Urothelium cell line (cell line): ENCODE data around the gene SORCS3.
A peak's percentile ranks its signal among the peaks of the same experiment; 100 is the strongest.
"Not testable (repeated sequence)": the region's sequence is repeated elsewhere in the genome, so short reads cannot be mapped to it uniquely, and the experiment has no call there.

ENCODE experiments used
- DNase-seq: peaks from one replicate; pipeline ENCODE4 v3.0.0; 2011; ENCODE audit warnings: low spot score, mixed read lengths
- FAIRE-seq: peaks from 2 replicates; lab custom pipeline; 2011; peaks lifted over from hg19 to GRCh38; lab: Jason Lieb, UNC

The SORCS3 gene

DNA sequence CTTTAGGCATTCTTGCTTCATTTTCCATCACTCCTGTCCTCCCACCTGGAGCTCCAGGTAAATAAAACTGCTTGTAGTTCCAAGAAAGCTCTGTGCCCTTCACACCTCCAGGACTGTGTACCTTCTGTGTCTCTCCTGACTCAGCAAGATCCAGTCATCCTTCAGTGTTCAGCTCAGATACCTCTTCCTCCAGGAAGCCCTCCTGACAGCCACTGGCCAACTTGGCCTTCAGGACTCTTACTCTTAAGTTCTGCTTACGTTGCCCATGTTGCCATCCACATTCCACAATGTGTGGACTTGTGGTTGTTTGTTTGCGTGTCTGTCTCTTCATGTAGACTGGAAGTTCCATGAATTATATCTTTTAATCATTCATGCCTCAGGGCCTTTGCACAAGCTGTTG is 48.0 kb downstream of the SORCS3 start:
- no peak for DNase-seq
- no peak for FAIRE-seq

DNA sequence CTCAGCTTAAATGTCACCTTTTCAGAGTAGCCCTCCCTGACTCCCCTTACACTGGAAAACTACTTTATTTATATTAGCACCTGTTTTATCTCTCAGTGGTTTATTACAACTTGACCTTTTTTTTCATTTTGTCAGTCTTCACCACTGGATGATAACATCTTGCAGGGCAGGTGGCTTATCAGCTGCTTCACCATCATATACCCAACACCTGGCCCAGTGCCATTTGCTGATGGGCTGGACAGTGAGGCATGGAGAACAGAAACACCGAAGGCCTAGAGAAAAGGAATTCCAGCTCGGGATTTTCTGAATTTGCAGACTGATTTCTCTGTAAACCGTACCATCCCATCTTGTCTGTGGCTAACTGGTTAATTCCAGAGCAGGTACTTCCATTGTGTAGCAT is 48.5 kb downstream of the SORCS3 start:
- DNase-seq (no peak), FAIRE-seq (no peak)

DNA sequence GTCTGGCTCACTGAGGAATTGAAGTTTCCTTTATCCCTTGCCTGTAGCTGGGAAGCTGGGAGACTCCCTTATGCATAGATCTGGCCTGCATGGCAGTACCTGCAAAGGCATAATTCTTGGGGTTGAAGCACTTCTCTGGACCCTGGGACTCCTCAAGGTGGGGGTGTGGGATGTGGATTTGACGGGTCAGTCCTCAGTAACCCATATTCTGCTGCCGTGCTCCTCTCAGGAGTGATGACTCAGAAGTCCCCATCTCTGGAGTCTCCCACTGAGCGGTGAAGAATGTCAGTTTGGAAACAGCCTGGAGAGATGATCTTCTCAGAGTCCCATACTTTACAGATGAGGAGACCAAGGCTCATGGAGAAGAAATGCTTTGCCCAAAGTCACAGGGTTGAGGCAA is 49.0 kb downstream of the SORCS3 start:
- FAIRE-seq: no peak
- no peak for DNase-seq

DNA sequence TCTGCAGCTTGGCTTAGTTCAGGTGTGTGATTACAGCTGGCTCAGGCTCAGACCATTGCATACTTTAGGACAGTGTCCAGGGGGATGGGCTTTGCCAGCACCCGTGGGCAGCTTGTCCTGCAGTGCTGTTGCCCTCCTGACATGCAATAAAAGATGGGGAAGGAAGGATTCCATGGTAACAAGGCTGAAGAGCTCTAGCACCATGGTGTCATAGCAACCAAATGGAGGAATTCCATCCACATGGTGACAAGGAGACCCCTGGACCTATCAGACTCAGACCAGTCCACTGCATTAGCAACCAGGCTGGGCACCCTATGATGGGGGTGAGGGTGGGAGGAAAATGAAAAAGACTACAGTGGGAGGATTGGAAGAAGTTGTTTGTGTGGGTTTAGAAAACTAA is 49.9 kb downstream of the SORCS3 start:
- no peak for FAIRE-seq

DNA sequence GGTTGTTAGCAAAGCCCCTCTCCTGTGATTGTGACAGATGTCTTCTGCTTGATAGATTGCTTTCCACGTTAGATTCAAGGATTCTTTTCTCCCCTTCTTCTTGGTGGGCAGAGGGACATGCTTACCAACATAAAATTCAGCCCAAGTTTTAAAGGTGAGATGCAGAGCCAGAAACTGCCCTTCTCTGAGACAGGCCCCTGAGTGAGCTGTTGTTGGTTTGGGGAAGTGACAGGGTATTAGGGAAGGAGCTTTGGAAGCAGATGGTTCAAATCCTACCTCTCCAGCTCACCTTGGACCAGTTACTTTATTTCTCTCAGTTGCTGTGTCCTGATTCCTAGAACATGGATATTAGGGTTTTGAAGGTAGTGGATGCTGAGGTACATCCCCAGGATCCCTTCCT is 53.0 kb downstream of the SORCS3 start:
- no peak for DNase-seq
- no peak for FAIRE-seq

More for the DNA sequence above, 49.9 kb downstream of the SORCS3 start:
- no peak for DNase-seq

DNA sequence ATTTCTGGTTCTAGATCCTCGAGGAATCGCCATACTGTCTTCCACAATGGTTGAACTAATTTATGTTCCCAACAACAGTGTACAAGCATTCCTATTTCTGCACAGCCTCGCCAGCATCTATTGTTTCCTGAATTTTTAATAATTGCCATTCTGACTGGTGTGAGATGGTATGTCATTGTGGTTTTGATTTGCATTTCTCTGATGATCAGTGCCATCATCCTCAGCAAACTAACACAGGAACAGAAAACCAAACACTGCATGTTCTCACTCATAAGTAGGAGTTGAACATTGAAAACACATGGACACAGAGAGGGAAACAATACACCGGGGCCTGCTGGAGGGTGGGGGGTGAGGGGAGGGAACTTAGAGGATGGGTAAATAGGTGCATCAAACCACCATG is 62.2 kb downstream of the SORCS3 start:
- DNase-seq, FAIRE-seq: not testable (repeated sequence)

DNA sequence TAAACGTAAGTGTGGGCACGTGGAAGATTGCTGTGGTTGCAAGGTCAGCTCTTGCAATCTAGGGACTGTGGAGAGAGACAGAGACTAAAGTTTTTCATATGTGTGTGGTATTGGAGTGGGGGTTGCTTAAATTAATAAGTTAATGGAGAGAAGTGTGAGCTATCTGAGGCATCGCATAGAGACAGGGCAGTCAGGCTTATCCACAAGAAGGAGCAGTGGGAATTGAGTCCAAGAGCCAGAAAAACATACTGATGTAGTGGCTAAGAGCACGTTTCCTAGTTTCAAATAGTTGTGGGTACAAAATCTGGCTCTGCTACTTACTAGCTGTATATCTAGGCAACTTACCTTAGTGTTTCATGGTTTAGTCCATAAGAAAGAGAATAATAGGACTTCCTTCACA is 65.8 kb downstream of the SORCS3 start:
- no peak for FAIRE-seq
- no peak for DNase-seq

DNA sequence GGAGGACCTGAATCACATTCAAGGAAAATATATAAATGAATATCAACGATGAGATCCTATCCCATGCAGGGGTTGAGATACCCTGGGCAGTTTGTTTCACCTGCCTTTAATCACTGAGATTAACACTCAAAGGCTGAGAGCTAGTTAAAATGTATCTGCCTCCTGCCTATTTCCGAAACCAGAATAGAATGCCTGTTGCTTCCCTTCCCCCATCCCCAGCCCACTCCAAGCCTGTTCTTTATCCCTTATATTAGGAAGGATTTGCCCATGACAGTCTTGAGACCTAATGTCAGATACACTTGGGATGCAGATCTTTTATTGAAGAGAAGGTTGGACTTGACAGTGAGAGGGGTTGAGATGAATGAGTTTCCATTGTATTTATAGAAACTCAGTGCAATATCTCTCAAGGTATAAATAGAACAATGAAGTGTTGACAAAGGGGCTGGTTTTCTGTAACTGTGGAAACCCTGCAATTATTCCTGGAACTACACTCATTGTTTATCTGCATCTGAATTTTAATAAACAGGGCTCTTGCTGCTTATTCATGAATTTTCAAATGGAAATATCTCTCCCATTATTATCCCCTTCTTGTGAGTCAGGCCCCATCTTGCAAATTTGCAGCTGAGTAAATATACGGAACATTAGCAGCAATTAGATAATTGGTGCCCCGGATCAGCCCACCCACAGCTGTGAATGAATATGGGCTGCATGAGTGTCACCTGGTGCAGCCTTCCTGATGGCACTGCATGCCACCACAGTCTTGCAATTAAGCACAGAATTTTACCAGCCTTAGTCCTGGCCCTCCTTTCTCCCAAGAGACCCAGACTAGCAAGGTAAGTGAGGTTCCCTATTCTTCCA is 66.7 kb downstream of the SORCS3 start:
- no peak for DNase-seq
- no peak for FAIRE-seq

DNA sequence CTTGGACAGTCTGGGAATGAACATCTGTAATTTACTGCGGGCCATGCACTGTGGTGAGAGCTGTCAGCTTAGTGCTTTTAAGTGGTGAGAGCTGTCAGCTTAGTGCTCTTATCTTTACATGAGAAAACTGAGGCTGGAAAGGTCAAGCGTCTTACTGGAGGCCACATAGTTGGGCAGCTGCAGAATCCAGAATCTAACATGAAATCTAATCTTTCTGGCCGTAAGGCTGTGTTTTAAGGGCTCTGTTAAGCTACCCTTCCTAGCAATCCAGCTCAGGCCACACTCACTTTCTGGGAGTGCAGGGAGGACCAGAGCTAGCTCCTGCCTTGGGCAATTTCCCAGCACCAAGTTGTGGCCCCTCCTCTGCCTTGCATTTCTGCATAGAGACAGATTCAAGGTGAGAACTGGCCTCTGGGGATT is 70.2 kb downstream of the SORCS3 start:
- FAIRE-seq (no peak), DNase-seq (no peak)

DNA sequence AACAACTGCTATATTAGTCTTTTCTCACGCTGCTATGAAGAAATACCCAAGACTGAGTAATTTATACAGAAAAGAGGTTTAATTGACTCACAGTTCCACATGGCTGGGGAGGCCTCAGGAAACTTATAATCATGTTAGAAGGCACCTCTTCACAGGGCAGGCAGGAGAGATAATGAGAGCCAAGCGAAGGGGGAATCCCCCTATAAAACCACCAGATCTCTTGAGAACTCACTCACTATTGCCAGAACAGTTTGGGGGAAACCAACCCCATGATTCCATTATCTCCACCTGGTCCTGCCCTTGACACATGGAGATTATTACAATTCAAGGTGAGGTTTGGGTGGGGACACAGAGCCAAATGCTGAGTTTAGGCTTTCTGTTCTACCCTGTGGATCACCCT is 89.5 kb downstream of the SORCS3 start:
- not testable (repeated sequence) for DNase-seq, FAIRE-seq

DNA sequence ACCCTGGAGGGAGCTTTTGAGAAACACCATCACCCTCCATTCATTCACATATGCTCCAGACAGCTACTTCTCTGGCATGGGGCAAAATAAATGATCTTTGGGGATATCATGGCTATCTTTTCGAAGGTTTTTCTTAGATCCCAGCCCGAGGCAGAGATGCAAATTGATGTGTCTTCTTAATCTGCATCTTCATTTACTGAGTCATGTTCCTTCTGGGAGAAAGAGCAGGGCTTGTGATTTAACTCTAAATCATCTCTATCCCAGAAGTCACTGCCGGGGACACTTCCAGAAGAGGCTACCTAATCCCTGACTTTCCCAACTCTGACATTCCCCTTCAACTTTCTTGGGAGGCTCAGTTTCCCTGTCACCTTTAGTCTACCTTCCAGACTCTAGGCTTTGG is 90.1 kb downstream of the SORCS3 start:
- DNase-seq (no peak), FAIRE-seq (no peak)

DNA sequence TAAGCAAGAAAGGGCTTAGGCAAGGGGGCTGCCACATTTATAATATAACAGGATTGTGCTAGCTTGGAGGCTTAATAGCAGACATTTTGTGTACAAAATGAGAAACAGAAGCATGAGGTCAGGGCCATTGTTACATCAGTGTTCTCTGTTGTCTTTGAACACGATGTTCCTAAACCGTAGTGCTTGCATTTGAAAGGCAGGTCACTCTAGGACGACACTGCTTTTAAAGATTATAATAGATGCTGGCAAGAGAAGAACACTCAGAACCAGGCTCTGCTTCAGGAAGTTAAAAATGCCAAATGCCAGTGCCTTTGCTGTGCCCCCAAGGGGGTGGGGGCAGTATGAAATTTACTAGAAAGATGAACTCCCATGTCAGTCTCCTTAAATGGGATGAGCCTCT is 91.1 kb downstream of the SORCS3 start:
- DNase-seq (no peak), FAIRE-seq (no peak)

DNA sequence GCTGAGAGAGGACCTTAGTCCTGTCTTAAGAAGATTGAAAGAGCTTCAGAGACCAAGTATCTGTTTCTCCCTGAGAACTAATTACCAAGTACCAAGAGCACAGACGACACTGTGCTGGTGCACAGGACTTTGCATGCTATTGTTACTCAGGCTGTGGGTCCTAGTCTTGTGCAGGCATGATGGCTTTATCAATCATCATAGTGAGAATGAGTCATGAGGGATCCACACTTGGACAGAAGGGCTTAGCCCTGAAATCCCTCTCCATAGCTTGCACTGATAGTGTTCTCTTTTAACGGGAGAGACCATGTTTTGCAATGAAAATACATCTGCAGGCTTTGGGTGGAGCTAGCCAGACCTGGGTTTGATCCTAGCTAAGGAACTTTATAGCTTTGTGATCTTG is 93.3 kb downstream of the SORCS3 start:
- FAIRE-seq: peak; percentile 9
- no peak for DNase-seq

DNA sequence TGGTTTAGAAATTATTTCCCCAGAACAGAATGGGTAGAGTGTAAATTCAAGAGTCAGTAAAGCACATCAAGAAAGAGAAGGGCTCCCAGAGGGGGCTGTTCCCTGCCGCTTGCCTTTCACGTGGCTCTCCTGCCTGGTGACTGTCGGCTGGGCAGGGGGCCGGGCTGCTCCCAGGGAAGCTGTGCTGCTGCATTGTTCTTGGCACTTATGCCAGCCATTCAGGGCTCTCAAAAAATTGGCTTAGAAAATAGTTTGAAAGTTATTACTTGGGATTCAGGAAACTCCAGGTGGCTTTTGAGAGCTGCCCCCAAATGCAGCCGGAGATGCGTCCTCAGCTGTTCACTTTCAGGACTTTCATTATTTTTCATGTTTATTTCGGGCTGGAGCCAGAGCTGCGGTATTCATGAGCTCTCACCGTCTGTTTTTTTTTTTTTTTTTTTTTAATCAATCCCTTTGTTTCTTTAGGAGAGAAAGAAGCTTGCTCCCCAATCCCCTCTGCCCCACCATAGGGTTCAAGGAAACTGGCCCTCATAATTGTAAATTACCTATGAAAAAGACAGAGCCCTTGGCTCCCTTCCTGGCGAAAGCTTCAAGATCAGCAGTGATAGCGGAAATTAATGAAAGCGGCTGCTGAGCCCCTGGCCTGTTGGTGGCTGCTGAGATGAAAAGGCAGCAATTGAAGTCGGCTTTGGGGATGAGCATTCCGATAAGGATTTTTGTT is 94.1 kb downstream of the SORCS3 start:
- no peak for DNase-seq
- no peak for FAIRE-seq

DNA sequence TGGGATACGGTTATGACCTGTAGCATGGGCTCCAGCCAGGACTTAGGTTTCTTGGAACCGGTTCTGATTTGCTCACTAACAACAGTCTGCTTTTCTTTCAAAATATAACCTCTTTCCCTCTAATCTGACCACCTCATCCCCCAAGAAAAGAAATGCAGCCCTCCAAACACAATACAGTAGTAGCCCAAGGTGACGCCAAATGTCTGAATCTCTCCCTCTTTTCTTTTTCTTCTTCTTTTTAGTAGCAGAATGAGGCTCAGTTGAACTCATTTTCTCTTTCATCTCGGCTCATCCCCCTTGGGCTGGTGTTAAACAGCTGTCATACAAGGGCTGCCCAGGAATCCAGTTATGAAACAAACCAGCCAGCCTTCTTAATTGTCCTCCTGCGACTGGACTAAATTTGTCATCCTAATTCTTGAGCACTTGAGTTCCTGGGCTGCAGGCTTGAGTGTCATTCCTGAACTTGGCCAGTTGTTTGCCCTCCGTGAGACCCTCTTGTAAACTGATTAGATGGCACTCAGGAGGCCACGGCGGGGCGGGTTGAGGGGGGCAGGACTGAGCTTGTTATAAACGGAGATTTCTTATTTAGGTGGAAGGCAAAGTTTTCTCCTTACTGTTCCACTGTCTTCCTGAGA is 94.8 kb downstream of the SORCS3 start:
- no peak for FAIRE-seq
- DNase-seq: no peak

DNA sequence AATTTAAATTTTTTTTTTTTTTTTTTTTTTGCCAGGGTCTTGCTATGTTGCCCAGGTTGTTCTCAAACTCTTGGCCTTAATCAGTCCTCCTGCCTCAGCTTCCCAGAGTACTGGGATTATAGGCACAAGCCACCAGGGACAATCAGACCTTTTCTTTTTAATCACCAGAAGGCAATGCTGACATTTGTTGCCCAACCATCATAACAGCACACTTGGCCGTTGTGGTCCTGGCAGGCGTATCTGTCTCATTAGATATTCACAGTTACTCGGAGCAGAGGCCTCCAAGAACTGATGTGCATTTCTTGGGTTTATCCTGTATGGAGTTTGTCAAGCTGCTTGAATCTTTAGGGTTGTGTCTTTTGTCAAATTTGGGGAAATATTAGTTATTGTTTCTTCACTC is 100.0 kb downstream of the SORCS3 start:
- FAIRE-seq (no peak), DNase-seq (no peak)

DNA sequence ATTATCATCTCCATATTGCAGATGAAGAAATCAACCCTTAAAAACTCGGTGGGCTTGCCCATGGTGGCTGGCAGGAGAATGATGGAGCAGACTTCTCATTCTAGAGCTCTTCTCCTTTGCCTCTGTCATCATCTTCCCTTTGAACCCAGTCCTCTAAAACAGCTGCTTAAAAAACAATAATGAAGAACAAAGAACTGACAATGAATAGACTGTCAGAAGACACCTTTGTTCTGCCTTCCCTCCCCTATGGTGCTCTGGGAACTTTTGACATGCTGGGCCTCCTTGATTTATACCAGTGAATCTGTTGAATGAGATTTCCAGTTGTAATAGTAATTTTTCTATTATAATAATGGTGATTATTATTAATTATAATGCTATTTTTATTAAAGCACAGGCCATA is 103.0 kb downstream of the SORCS3 start:
- FAIRE-seq: no peak
- DNase-seq: no peak

DNA sequence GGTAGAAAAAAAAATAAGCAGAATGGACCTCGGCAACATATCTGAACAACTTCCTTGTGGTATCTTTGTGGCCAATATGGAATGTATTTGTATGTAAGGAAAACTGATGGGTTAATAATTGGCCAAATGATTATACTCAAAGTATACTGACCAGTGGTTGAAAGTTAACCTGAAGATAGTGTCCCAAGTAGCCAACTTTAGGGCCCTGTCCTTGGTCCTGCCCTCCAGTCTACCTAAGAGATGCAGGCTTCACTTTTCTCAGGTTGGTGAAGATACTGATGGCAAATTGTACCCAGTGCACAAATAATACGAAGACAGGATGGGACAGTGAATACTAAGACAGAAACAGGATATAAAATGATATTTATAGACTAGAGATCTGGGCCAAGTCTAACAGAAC is 109.2 kb downstream of the SORCS3 start:
- FAIRE-seq (no peak), DNase-seq (no peak)

DNA sequence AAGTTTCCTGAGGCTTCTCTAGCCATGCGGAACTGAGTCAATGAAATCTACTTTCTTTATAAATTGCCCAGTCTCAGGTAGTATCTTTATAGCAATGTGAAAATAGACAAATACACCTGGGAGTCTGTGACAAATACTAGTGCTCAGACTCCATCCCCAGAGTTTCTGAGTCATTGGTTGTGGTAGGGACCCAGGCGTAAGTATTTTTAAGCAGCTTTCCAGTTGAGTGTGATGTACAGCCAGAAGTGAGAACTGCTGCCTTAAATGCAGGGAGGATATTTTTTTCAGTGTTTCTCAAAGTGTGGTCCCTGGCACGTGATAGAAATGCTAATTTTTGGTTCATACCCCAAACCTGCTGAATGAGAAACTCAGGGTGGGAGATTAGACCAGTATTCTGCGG is 121.7 kb downstream of the SORCS3 start:
- FAIRE-seq (no peak), DNase-seq (no peak)

DNA sequence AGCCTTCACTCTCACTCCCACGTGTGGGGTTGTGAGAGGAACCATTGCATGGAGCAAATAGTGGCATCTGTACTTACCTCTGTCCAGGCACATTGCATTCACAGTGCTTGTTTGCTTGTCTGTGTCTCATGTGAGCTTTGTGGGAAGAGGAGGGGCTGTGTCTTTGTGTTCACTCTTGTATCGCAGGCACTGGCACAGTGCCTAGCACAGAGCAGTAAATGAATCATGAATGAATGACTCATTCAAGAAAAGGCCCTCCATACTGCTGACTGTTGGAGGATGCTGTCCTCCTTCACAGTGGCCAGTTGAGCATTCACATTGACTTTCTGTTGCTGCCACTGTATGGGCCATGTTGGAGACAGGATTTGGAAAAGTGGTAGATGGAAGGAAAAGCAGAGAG is 125.3 kb downstream of the SORCS3 start:
- FAIRE-seq: peak; percentile 98

DNA sequence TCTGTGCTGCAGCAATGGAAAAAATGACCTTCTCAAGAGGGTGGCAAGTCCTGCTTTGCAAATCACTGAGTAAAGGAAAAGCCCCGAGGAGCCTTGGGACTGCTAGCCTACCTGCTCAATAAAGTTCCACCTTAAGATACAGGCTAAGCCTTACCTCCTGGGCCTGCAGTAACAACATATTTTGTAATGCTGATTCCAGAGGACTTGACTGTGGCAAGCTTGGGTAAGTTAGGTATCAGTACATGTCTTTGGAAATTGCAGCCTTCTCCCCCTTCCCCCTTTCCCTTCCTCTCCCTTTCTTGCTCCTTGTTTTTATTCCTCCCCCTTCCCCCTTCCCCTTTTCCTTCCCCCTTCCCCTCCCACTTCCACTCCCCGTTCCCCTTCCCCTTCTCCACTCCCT is 126.2 kb downstream of the SORCS3 start:
- DNase-seq (no peak), FAIRE-seq (no peak)

More for the DNA sequence above, 125.3 kb downstream of the SORCS3 start:
- peak; percentile 79 for DNase-seq

DNA sequence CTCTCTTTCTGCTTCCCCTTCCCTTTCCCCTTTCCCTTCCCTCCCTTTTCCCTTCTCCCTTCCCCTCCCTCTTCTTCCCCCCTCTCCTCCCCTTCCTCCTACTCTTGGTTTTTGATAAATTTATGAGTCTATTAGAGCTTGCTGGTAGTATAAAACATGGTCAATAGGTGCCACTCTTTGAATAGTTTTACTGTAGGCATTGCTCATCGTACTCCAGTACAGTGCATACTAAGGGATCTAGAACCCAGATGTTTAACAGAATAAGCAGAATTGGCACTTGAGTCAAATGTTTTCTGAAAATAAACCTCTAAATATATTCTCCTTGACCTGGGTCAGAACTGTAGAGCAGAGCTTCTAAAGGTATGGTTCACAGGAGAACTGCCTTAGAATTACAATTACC is 126.7 kb downstream of the SORCS3 start:
- no peak for FAIRE-seq
- no peak for DNase-seq
